SK-N-SH (cell line): ENCODE results near the gene MGAT5.

Experiments used
- CTCF ChIP-seq: fragments of 200-600 bp; sonication (generic); IDR thresholded peaks from 2 replicates; pipeline ENCODE4 v1.6.1; 2017; ENCODE audit warnings: antibody characterized with exemption, mild to moderate bottlenecking, moderate library complexity
- EP300 ChIP-seq, 2 experiments: IDR thresholded peaks; 2 replicates each; pipeline versions ENCODE4 v1.4.0 to v1.6.1; 2012; ENCODE audit warnings: borderline replicate concordance in 1 of 2, low read depth in 1 of 2, low read length in 1 of 2
- NRF1 ChIP-seq: IDR thresholded peaks from 2 replicates; pipeline ENCODE4 v1.6.1; 2012; ENCODE audit warnings: low read depth, mild to moderate bottlenecking, low read length
- POLR2AphosphoS5 ChIP-seq: IDR thresholded peaks from 2 replicates; pipeline ENCODE4 v1.6.1; 2012; ENCODE audit warnings: low read depth, low read length
- USF2 ChIP-seq: fragments of 150-350 bp; IDR thresholded peaks from 2 replicates; pipeline ENCODE4 v1.6.1; 2017; ENCODE audit warnings: antibody characterized with exemption, low read length, low read depth, borderline replicate concordance
- YY1 ChIP-seq: IDR thresholded peaks from 2 replicates; pipeline ENCODE4 v1.4.0; 2012; ENCODE audit warnings: low read depth, mild to moderate bottlenecking

GRCh38 chr2:134451347-134451630 lies 197.4 kb downstream of the MGAT5 start:
- TF ChIP-seq YY1 (no peak), USF2 (no peak), CTCF (no peak), POLR2AphosphoS5 (no peak), NRF1 (no peak), EP300 (IDR thresholded peaks at IDR 0.05; ENCODE audit: borderline replicate concordance in 1 of 2, low read depth in 1 of 2, low read length in 1 of 2) (no peak)
